ENCODE data around the gene HERPUD2.
"Not testable (repeated sequence)": the region's sequence is repeated elsewhere in the genome, so short reads cannot be mapped to it uniquely, and the experiment has no call there.

HERPUD2 gene

DNA sequence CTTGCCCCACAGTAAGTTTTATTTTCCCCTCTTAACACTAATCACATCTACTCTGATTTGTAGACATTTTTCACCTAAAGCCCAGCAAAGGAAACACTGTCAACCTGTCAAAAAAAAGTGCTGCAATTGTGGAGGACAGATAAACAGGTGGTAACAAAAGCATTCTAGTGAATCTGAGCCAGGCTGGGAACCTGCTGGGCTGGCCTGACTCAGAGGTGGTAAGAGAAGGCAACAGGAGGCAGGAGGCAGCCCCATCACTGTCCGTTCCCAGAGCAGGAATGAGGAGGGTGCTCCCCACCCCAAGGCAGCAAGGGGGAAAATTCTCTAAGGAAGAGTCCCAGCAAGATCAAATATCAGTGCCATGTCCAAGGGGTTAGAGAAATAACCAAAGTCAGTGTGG is 19.5 kb upstream of the HERPUD2 start:
- no peak for DNase-seq

DNA sequence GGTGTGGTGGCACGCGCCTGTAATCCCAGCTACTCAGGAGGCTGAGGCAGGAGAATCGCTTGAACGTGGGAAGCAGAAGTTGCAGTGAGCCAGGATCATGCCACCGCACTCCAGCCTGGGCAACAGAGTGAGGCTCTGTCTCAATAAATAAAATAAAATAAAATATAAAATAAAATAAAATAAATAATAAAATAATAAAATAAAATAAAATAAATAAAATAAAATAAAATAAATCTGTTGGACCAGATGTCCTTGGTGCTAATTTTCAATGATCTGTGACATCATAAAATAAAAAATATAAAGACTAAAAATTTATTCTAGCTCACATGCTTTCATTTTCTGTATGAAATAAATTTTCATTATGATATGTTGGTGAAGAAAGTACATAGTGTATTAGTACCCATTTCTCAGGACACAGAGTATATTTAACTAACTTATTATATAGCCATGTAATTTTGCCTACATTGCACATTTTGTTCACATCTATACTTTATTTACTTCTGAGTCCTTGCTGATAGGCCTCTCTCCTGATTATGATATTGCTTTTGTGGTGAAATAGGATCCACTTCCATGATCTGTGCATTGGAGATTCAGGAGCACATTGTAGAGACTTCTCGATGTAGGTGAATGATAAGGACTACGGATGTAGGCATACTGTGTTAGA is 17.8 kb upstream of the HERPUD2 start:
- no peak for DNase-seq

- DNase-seq: no peak
Measured at GRCh38 chr7:35707422-35707821, 12.5 kb upstream of the HERPUD2 start.

GRCh38 chr7:35705932-35706461 is 11.1 kb upstream of the HERPUD2 start:
- DNase-seq: no peak

- no peak for DNase-seq
Measured at GRCh38 chr7:35704261-35704660, 9.3 kb upstream of the HERPUD2 start.

GRCh38 chr7:35702541-35702940 is 7.6 kb upstream of the HERPUD2 start:
- no peak for DNase-seq

DNA sequence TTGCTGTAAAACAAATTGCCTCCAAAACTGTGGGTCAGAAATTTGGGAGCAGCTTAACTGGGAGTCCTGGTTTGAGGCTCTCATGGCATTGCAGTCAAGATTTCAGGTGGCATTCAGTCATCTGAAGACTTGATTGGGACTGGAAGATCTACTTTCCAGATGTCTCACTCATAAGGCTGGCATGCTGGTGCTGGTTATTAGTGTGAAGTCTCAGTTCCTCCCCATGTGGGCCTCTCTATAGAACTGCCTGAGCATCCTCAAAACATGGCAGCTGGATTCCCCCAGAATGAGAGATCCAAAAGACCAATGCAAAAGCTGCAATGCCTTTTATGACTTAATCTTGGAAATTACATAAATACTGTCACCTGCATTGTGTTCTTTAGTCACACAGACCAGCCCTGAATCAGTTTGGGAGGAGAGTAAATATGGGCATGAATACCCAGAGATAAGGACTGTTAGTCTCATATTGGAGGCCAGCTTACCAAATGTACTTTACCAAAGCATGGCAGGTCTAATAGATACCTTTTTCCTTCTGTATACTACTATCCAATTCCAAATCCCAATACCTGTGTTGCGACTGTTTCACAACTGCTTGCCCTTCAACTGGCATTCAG is 6.5 kb upstream of the HERPUD2 start:
- no peak for DNase-seq

DNA sequence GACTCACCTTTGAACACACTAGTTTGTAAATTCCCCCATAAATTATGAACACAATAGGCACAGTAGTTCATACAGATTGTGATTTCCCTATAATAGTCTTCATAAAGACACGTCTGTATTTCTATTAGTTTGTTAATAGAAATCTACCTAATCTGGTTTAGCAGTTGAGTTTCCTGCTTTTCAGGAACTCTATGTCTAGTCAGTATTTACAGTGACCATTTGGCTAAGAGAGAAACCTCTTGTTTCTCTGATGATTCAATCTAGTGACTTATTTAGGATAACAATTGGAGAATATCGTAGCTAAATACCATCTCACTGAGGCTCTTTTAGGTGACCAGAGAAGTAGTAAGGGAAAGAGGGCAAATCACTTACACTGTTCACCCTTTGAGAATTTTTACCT is 5.9 kb upstream of the HERPUD2 start:
- DNase-seq: no peak

- DNase-seq: no peak
Measured at GRCh38 chr7:35700333-35700732, 5.4 kb upstream of the HERPUD2 start.

- no peak for DNase-seq
Measured at GRCh38 chr7:35699796-35700305, 4.9 kb upstream of the HERPUD2 start.

DNA sequence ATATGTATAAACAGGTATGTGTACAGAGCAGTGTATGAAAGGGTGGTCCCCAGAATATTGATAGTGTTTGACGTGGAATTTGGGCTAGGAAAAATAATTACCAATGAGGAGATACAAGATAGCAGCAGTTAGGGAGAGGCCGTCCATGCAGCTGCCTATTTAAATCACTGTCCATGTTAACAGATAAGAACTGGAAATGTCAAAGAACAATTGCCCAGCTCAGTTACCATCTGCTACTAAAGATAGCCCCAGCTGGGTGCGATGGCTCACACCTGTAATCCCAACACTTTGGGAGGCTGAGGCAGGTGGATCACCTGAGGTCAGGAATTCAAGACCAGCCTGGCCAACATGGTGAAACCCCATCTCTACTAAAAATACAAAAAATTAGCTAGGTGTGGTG is 3.4 kb upstream of the HERPUD2 start:
- DNase-seq: not testable (repeated sequence)

GRCh38 chr7:35697414-35698175 is 2.7 kb upstream of the HERPUD2 start:
- DNase-seq: no peak

DNA sequence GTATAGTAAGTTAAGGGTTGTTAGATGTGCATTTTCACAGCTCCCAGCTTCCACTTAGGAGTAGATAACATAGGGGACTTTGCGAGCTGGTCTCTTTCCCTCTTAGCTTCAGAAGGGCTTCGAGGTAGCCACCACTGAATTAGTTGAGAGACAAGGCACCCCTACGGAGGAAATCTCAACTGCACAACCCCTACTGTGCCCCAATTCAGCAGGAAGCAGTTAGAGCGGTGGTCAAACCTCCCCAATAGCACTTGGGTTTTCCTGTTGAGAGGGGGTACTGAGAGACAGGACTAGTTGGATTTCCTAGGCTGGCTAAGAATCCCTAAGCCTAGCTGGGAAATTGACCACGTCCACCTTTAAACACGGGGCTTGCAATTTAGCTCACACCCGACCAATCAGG is 1.1 kb upstream of the HERPUD2 start:
- DNase-seq: no peak

DNA sequence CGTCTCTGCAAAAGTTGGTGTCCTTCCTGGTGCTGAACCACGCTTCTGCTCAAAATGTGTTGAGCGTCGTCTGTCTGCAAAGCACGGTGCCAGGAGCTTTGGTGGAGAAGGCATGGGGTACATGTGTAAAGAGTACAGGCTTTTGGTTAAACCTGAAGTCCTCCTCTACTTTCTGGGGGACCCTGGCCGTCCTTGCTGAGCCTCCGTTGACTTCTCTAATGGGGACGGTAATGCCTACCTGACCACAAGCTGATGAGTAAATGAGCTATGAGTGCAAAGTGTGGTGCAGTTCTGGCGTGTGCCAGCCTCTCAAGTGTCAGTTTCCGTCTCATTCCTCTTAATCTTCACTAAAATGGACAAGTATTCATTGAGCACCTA is 527 bp upstream of the HERPUD2 start:
- DNase-seq: peak; percentile 19 to 33

GRCh38 chr7:35694161-35694783 is 663 bp downstream of the HERPUD2 start:
- DNase-seq: peak in 1 of 2 donors; percentile 6

- peak; percentile 22 to 51 for DNase-seq
Measured at GRCh38 chr7:35691827-35692307, 3.1 kb downstream of the HERPUD2 start.

DNA sequence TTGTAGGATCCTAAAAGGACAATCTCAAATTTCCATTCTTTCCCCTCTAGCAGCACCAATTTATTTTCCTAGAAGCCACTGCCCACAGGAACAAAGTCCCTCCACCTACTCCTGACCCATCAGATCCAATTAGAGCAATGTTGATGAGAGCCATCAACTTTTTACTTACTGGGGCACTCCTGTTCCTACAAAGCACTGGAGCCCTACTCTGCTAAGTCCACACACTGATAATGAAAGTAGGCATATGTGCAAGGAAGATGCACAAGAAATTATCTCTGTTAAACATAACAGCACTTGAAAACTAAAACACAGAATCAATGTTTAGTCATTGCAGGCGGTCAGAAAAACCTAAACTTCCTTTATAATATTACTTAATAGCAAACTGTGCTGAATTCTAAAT is 3.6 kb downstream of the HERPUD2 start:
- no peak for DNase-seq

DNA sequence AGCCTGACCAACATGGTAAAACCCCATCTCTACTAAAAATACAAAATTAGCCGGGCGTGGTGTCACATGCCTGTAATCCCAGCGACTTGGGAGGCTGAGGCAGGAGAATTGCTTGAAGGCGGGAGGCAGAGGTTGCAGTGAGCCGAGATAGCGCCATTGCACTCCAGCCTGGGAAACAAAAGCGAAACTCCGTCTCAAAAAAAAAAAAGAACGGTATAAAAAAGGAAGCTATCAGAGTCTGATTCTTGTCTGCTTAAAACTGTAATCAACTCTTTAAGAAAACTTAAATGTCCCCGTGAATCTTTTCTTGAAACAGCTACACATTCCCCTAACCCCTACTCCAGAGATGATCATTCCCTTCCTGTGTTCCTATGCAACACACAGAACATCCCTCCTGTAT is 4.3 kb downstream of the HERPUD2 start:
- peak in 1 of 2 donors; percentile 37 for DNase-seq

GRCh38 chr7:35685781-35686180 is 9.2 kb downstream of the HERPUD2 start:
- DNase-seq: no peak

DNA sequence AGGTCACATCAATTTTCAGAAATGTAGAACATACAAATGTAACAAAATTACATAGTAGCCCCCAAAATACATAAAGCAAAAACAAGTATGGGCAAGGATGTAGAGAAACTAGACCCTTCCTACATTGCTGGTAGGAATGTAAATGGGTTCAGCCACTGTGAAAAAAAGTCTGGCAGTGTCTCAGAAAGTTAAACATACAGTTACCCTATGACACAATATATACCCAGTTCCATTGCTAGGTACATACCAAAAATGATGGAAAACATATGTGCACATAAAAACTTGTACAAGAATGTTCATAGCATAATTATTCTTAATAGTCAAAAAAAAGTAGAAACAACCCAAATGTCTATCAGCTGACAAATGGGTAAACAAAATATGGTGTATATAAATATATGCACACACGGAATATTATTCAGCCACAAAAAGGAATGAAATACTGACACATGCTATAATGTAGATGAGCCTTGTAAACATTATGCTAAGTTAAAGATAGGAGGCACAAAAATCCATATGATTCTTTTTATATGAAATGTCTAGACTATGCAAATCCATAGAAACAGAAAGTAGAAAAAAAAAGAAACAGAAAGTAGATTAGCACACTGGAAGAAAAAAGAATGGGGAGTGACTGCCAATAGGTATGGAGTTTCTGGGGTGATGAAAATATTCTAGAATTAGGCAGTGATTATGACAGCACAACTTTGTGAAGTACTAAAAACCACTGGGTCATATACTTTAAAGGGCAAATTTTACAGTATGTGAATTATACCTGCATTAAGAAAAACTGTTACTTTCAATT is 13.5 kb downstream of the HERPUD2 start:
- no peak for DNase-seq

- peak in 1 of 2 donors; percentile 32 for DNase-seq
Measured at GRCh38 chr7:35680403-35681013, 14.4 kb downstream of the HERPUD2 start.
